Neural cell (in vitro differentiated cells): ENCODE data around the gene MSI2. TPM values are rescaled to one million over a fixed set of nuclear protein-coding genes. Genes with fewer than 3 reads are reported as not detected.

Experiments used
- H2AFZ ChIP-seq: fragments of 200-600, 300-800 bp; sonication (generic), shearing (Covaris generic); 2 replicates; pipeline ENCODE4 v1.6.0; 2014; ENCODE audit warnings: low read depth, mild to moderate bottlenecking, antibody characterized with exemption, low read length, moderate library complexity
- H3F3A ChIP-seq: fragments of 200-600 bp; shearing (Covaris generic); 2 replicates; pipeline ENCODE4 v1.6.1; 2016; ENCODE audit warnings: mild to moderate bottlenecking, moderate library complexity, mixed read lengths, antibody characterized with exemption, low read length; ENCODE audit not compliant: insufficient read depth, poor library complexity, severe bottlenecking
- H3K27ac ChIP-seq: fragments of 200-600, 300-800 bp; sonication (generic), shearing (Covaris generic); 2 replicates; pipeline ENCODE4 v1.5.1; 2014; ENCODE audit warnings: mild to moderate bottlenecking, low read length, moderate library complexity
- H3K27me3 ChIP-seq: fragments of 300-800, 200-600 bp; sonication (generic), shearing (Covaris generic); 2 replicates; pipeline ENCODE4 v1.6.0; 2014; ENCODE audit warnings: mild to moderate bottlenecking, low read depth, low read length, moderate library complexity; ENCODE audit not compliant: insufficient read depth
- H3K36me3 ChIP-seq: fragments of 300-800, 200-600 bp; sonication (generic), shearing (Covaris generic); 2 replicates; pipeline ENCODE4 v1.5.1; 2014; ENCODE audit warnings: mild to moderate bottlenecking, antibody characterized with exemption, low read length, moderate library complexity; ENCODE audit not compliant: insufficient read depth
- H3K4me2 ChIP-seq: fragments of 300-800, 200-600 bp; sonication (generic), shearing (Covaris generic); 2 replicates; pipeline ENCODE4 v1.6.0; 2014; ENCODE audit warnings: mild to moderate bottlenecking, low read length
- H3K4me3 ChIP-seq: fragments of 300-800, 200-600 bp; sonication (generic), shearing (Covaris generic); 2 replicates; pipeline ENCODE4 v1.5.1; 2014; ENCODE audit warnings: mild to moderate bottlenecking, low read length, moderate library complexity
- H3K79me2 ChIP-seq: fragments of 200-600 bp; shearing (Covaris generic); replicated peaks from 2 replicates; pipeline ENCODE4 v1.6.0; 2014; ENCODE audit warnings: mild to moderate bottlenecking, low read length, moderate library complexity; ENCODE audit not compliant: insufficient read depth
- H3K9ac ChIP-seq: fragments of 300-800, 200-600 bp; sonication (generic), shearing (Covaris generic); 2 replicates; pipeline ENCODE4 v1.6.1; 2016; ENCODE audit warnings: mild to moderate bottlenecking, low read length, mixed read lengths
- H3K9me2 ChIP-seq: fragments of 200-600 bp; shearing (Covaris generic); 2 replicates; pipeline ENCODE4 v1.6.1; 2016; ENCODE audit warnings: mild to moderate bottlenecking, low read length, mixed read lengths; ENCODE audit not compliant: insufficient read depth
- H3K9me3 ChIP-seq: fragments of 200-600, 300-800 bp; sonication (generic), shearing (Covaris generic); 2 replicates; pipeline ENCODE4 v1.6.1; 2016; ENCODE audit warnings: mild to moderate bottlenecking, mixed run types, low read length, moderate library complexity, mixed read lengths
- H4K20me1 ChIP-seq: fragments of 200-600 bp; shearing (Covaris generic); 2 replicates; pipeline ENCODE4 v1.6.1; 2016; ENCODE audit warnings: mild to moderate bottlenecking, mixed run types; ENCODE audit not compliant: insufficient read depth
- EP300 ChIP-seq: fragments of 450-650 bp; conservative IDR thresholded peaks from 2 replicates; pipeline ENCODE4 v1.6.1; 2014; ENCODE audit warnings: antibody characterized with exemption, mild to moderate bottlenecking, moderate library complexity; ENCODE audit not compliant: poor library complexity, severe bottlenecking
- EZH2 ChIP-seq: fragments of 200-600, 300-800 bp; shearing (Covaris generic), sonication (generic); IDR thresholded peaks from 2 replicates; pipeline ENCODE4 v1.6.1; 2014; ENCODE audit warnings: antibody characterized with exemption, low read length, borderline replicate concordance, mild to moderate bottlenecking; ENCODE audit not compliant: insufficient read depth, poor library complexity, severe bottlenecking
- MXI1 ChIP-seq: fragments of 450-650 bp; conservative IDR thresholded peaks from 2 replicates; pipeline ENCODE4 v1.6.1; 2014; ENCODE audit warnings: antibody characterized with exemption, mild to moderate bottlenecking; ENCODE audit not compliant: poor library complexity, severe bottlenecking
- POLR2AphosphoS5 ChIP-seq: IDR thresholded peaks from 2 replicates; pipeline ENCODE4 v1.6.1; 2012
- RAD21 ChIP-seq: fragments of 450-650 bp; conservative IDR thresholded peaks from 2 replicates; pipeline ENCODE4 v1.6.1; 2014; ENCODE audit warnings: antibody characterized with exemption, mild to moderate bottlenecking, moderate library complexity
- REST ChIP-seq: IDR thresholded peaks from 2 replicates; pipeline ENCODE4 v1.6.1; 2012; ENCODE audit warnings: borderline replicate concordance
- SMC3 ChIP-seq: fragments of 450-650 bp; conservative IDR thresholded peaks from 2 replicates; pipeline ENCODE4 v1.6.1; 2014; ENCODE audit warnings: antibody characterized with exemption, mild to moderate bottlenecking, moderate library complexity; ENCODE audit not compliant: poor library complexity
- TAF1 ChIP-seq: IDR thresholded peaks from 2 replicates; pipeline ENCODE4 v1.6.1; 2012; ENCODE audit warnings: low read depth
- polyA plus RNA-seq: library from polyadenylated mRNA; depleted of rRNA; stranded (reverse); fragments of >200 nt; gene quantifications from 2 replicates; pipeline ENCODE4 v1.2.3, GENCODE V29; 2014
- TF ChIP-seq, protein P1 (sequence below): fragments of 450-650 bp; IDR thresholded peaks from 2 replicates; pipeline ENCODE4 v1.5.1; 2014; ENCODE audit warnings: antibody characterized with exemption, mild to moderate bottlenecking, moderate library complexity; ENCODE audit not compliant: poor library complexity, severe bottlenecking

MSI2 gene
- polyA plus RNA-seq, 1 donor from 2014 or later, result 61.4 TPM

DNA sequence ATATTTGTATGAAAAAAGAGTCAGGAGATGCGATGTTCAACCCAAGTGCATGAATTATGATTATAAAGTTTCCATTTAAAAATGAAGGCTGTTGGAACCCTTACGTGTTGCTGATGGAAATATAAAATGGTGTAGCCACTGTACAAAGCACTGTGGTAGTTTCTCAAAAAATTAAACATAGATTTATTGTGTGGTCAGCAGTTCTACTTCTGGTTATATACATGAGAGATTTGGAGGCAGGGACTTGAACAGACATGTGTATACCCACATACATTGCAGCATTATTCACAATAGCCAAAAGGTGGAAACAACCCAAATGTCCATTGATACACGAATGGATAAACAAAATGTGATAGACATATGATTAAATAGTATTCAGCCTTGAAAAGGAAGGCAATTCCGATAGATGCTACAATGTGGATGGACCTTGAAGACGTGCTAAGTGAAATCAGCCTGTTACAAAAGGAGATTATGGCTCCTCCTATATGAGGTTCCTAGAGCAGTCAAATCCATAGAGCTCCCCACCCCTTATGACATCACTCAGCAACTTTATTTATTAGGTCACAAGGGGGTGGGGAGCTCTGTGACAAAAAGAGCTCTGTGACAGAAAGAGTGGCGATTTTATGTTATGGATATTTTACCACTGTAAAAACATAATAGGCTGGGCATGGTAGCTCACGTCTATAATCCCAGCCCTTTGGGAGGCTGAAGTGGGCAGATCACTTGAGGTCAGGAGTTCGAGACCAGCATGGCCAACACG is 106.7 kb downstream of the MSI2 start:
- Histone ChIP-seq H3K4me2 (no peak overlapping the region), H3K9ac (no peak overlapping the region), H3K27ac (no peak overlapping the region), H3K27me3 (no peaks in the 10 kb centered on the region), H3K9me2 (no peaks in the 10 kb centered on the region), H3F3A (peaks cover 1% of the 10 kb centered on the region), H3K9me3 (no peaks in the 10 kb centered on the region), H3K4me3 (no peak overlapping the region), H4K20me1 (no peaks in the 10 kb centered on the region), H3K36me3 (no peaks in the 10 kb centered on the region), H3K79me2 (peaks cover 82% of the 10 kb centered on the region), H2AFZ (no peak overlapping the region)
- TF ChIP-seq REST (no peak), RAD21 (no peak), SMC3 (no peak), MXI1 (no peak), EZH2 (no peak), EP300 (no peak), POLR2AphosphoS5 (no peak), TAF1 (no peak)
- TF ChIP-seq, protein P1, sequence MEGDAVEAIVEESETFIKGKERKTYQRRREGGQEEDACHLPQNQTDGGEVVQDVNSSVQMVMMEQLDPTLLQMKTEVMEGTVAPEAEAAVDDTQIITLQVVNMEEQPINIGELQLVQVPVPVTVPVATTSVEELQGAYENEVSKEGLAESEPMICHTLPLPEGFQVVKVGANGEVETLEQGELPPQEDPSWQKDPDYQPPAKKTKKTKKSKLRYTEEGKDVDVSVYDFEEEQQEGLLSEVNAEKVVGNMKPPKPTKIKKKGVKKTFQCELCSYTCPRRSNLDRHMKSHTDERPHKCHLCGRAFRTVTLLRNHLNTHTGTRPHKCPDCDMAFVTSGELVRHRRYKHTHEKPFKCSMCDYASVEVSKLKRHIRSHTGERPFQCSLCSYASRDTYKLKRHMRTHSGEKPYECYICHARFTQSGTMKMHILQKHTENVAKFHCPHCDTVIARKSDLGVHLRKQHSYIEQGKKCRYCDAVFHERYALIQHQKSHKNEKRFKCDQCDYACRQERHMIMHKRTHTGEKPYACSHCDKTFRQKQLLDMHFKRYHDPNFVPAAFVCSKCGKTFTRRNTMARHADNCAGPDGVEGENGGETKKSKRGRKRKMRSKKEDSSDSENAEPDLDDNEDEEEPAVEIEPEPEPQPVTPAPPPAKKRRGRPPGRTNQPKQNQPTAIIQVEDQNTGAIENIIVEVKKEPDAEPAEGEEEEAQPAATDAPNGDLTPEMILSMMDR, result no peak

- Histone ChIP-seq H3K9ac (no peak overlapping the region), H3K27me3 (no peaks in the 10 kb centered on the region), H3K9me2 (no peaks in the 10 kb centered on the region), H3K36me3 (no peaks in the 10 kb centered on the region), H4K20me1 (no peaks in the 10 kb centered on the region), H3K79me2 (peaks cover 83% of the 10 kb centered on the region), H3K4me2 (peak overlapping the region; percentile 1), H3K4me3 (peak overlapping the region; percentile 14), H2AFZ (no peak overlapping the region), H3K27ac (peak overlapping the region; percentile 40), H3K9me3 (no peaks in the 10 kb centered on the region), H3F3A (no peaks in the 10 kb centered on the region)
- TF ChIP-seq, protein P1, result no peak
- TF ChIP-seq POLR2AphosphoS5 (no peak), EP300 (no peak), MXI1 (no peak)
Observed at GRCh38 chr17:57363580-57363979, 107.3 kb downstream of the MSI2 start.
